ENCODE measurements around the gene TBC1D13.
"Not testable (repeated sequence)": the region's sequence is repeated elsewhere in the genome, so short reads cannot be mapped to it uniquely, and the experiment has no call there.

TBC1D13 gene

DNA sequence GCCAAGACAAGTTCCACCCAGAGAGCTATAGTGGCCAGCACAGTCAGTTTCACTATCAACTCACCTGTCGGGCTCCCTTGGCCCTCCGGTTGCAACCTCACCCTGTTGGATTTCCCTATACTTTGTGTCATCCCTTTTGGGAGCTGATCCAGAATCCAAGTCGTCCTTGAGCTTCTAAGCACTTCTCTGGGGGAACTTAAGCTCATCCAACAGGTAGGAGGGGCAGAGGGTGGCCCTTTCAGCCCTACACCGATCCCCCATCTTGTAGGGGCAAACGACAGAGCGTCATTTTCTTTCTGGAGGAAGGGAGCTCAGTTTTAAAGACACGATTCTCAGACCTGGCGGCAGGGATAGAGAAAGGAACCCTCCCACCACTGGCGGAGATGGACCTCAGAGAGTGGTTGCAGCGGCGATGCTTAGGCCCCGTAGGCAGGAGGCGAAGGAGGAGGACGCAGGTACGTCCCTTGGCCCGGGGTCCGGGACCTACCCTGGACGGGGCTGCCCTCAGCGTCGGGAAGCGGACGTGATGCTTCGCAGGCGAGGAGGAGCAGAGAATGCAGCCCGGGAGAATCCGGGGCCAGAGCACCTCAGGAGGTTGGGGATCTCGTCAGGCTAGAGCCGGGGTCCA, 15.8 kb upstream of the TBC1D13 start:
- no peak for TF ChIP-seq CTCF (conservative IDR thresholded peaks at IDR 0.05; ENCODE audit: low read length)
- H3K4me3 ChIP-seq (ENCODE audit: low read length): peak overlapping the region; percentile 97
- DNase-seq (ENCODE audit: low read depth): peak; percentile 12

DNA sequence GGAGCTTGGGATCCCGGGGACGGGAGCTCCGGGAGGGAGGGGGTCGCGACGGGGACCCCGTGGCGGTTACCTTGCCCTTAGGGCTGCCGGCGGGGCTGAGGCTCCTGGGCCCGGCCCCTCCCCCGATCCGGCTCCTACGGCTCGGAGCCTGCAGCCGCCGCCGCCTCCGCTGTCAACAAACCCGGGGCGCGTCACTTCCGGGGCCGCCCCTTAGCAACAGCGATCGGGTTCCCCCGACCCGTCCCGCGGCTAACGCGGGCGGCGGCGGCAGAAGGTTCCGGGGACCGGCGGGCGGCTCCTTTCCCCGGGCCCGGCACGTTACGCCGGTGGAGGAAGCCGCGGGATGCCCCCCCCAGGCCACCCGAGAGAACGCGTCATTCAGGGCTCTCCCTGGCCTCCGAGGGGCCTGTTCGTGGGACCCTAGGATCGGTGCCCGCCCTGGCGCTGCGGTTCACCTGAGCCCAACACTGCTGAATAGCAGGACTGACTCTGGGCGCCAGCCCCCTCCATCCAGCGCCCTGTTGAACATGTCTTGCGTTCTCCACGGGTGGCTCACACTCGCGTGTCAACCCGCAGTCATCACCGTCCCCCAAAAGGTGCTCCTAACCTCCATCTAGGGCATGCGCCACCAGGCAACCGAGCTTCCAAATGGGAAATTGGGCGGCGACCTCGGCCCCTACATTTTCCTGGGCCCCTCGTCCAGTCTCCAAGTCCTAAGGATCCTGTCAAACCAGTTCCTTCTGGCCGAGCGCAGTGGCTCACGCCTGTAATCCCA, 15.1 kb upstream of the TBC1D13 start, which contains the start of gene ZER1:
Gene ZER1, minus strand, starts transcription at position 183 of the 775 bp plus-strand sequence. CDS start 16,362 bp downstream, outside the sequence.
- TF ChIP-seq CTCF (conservative IDR thresholded peaks at IDR 0.05; ENCODE audit: low read length): no peak
- H3K4me3 ChIP-seq (ENCODE audit: low read length): peak within 1 kb of the TSS; percentile 97
- peak; percentile 87 for DNase-seq (ENCODE audit: low read depth)

GRCh38 chr9:128773049-128773448, 14.0 kb upstream of the TBC1D13 start:
- H3K4me3 ChIP-seq (ENCODE audit: low read length): no peak overlapping the region
- TF ChIP-seq CTCF (conservative IDR thresholded peaks at IDR 0.05; ENCODE audit: low read length): no peak
- DNase-seq (ENCODE audit: low read depth): no peak

DNA sequence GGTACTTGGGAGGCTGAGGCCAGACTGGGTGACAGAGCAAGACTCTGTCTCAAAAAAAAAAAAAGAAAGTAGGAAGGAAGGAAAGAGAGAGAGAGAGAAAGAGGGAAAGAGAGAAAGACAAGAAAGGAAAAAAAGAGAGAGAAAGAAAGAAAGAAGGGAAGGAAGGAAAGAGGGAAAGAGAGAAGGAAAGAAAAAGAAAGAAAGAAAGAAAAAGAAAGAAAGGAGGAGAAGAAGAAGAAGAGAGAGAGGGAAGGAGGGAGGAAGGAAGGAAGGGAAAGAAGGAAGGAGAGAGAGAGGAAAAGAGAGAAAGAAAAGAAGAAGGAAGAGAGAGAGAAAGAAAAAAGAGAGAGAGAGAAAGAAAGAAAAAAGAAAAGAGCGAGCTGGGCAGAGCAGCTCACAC, 12.2 kb upstream of the TBC1D13 start:
- no peak for TF ChIP-seq CTCF (conservative IDR thresholded peaks at IDR 0.05; ENCODE audit: low read length)
- no peak overlapping the region for H3K4me3 ChIP-seq (ENCODE audit: low read length)
- DNase-seq (ENCODE audit: low read depth): no peak

DNA sequence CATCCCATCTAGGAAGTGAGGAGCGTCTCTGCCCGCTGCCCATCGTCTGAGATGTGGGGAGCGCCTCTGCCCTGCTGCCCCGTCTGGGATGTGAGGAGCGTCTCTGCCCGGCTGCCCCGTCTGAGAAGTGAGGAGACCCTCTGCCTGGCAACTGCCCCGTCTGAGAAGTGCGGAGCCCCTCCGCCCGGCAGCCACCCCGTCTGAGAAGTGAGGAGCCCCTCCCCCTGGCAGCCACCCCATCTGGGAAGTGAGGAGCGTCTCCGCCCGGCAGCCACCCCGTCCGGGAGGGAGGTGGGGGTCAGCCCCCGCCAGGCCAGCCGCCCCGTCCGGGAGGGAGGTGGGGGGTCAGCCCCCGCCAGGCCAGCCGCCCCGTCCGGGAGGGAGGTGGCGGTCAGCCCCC, 7.0 kb upstream of the TBC1D13 start:
- H3K4me3 ChIP-seq (ENCODE audit: low read length); DNase-seq (ENCODE audit: low read depth): not testable (repeated sequence)

DNA sequence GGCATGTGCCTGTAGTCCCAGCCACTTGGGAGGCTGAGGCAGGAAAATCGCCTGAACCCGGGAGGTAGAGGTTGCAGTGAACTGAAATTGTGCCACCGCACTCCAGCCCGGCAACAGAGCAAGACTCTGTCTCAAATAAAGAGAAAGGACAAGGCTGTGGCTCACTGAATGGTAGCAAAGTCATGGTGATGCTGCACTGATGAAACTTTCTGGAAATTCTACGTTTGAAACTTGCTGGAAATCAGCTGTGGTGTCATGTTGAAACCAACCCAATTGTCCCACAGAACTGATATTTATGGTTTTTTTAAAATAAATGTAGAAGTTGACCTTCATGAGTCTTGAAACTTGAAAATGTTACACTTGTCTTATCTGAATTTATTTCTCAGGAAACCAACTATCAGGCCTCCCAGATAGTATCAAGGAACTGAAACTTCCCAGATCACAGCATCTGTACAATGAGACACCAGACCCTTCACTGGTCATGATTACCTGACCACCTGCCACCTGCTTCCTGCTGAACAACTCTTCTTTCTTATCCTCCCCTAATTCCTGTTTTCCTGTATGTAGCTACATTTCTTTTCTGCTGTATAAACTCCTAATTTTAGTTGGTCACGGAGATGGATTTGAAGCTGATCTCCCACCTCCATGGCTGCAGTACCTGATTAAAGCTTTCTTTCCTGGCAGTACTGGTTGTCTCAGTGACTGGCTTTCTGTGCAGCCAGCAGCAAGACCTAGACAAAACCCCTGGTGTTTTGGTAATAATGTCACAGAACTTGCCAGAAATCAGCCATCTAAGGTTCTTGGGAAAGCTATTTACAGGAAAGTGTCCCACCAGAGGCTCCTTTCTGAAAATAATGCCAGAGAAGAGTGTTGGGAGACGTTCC, 5.6 kb upstream of the TBC1D13 start:
- no peak overlapping the region for H3K4me3 ChIP-seq (ENCODE audit: low read length)
- DNase-seq (ENCODE audit: low read depth): no peak
- no peak for TF ChIP-seq CTCF (conservative IDR thresholded peaks at IDR 0.05; ENCODE audit: low read length)

DNA sequence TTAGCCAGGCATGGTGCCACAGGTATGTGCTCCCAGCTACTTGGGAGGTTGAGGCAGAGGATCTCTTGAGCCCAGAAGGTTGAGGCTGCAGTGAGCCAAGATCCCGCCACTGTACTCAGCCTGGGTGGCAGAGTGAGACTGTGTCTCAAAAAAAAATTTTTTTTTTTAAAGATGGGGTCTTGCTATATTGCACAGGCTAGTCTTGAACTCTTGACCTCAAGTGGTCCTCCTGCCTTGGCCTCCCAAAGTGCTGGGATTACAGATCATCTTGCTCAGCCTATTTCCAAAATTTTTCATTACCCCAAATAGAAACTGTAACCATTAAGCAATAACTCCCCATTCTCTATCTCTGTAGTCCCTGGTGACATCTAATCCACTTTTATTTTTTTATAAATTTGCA, 4.4 kb upstream of the TBC1D13 start:
- H3K4me3 ChIP-seq (ENCODE audit: low read length): no peak overlapping the region
- TF ChIP-seq CTCF (conservative IDR thresholded peaks at IDR 0.05; ENCODE audit: low read length): no peak
- DNase-seq (ENCODE audit: low read depth): no peak

Measured in AG10803 (cell line).